Measurements from ENCODE around the gene CCDC30.

Gene CCDC30

GRCh38 chr1:42700006-42700405 is 236.9 kb downstream of the CCDC30 start:
- DNase-seq: no peak

- DNase-seq: no peak
These were observed 240.9 kb downstream of the CCDC30 start for GRCh38 chr1:42703888-42704464.

Measured in activated CD4-positive, alpha-beta T cell treated with anti-CD3 and anti-CD28 coated beads, Interleukin-2, amount 50 U/mL, for 1 hour (primary cell).